Activated CD8-positive, alpha-beta memory T cell treated with anti-CD3 and anti-CD28 coated beads, Interleukin-2, amount 50 U/mL, for 24 hours (primary cell): ENCODE measurements around the gene NPC1.
"Not testable (repeated sequence)": the region's sequence is repeated elsewhere in the genome, so short reads cannot be mapped to it uniquely, and the experiment has no call there.

Source experiments
- DNase-seq: peaks from one replicate; pipeline ENCODE4 v3.0.0-alpha.2; 2020; ENCODE audit errors: extremely low read depth

NPC1 gene

DNA sequence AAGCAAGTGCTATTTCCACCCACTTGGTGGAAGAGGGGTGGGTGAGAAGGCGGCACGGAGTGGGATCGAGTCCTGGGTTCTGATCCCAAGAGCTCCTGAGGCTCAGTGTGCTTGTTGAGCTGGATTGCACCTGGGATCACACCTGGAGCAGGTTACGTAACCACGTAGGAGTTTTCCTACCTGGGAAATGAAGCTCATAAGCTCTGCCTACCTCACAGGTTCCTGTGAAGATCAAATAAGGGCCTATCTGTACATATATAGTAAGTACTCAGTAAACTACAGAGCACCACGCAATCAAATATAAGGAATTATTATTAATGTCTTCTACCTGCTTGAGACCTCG is 11.0 kb downstream of the NPC1 start:
- DNase-seq = no peak

DNA sequence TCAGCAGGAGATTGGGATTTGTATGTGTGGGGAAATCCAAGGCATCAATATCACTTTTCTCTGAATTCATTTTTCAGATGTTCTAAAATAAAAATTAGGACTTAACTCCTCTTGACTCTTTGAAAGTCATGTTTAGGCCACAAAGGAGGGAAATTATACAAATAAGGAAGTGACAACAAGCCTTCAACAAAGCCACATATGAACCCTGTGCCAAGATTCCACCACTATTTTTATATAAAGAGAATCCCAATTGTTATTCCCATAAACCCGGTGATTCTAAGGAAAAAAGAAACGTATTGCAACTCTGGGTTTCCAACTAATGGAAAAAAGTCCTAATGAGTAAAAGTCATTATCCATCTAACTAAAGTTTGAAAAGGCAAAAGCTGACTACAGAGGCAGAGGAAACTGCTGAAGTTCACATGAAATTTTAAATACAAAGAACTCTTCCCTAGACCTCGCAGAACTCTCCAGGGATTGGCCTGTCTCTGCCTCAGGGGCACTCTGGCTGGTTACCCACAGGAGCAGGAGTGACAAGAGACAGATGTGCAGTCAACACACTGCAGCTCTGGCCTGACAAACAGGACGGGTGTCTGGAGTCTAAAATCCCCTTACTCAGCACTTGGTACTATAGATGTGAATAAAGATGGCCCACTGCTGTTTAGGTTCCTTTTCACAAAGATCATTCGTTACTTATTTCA is 11.5 kb downstream of the NPC1 start:
- DNase-seq = no peak

DNA sequence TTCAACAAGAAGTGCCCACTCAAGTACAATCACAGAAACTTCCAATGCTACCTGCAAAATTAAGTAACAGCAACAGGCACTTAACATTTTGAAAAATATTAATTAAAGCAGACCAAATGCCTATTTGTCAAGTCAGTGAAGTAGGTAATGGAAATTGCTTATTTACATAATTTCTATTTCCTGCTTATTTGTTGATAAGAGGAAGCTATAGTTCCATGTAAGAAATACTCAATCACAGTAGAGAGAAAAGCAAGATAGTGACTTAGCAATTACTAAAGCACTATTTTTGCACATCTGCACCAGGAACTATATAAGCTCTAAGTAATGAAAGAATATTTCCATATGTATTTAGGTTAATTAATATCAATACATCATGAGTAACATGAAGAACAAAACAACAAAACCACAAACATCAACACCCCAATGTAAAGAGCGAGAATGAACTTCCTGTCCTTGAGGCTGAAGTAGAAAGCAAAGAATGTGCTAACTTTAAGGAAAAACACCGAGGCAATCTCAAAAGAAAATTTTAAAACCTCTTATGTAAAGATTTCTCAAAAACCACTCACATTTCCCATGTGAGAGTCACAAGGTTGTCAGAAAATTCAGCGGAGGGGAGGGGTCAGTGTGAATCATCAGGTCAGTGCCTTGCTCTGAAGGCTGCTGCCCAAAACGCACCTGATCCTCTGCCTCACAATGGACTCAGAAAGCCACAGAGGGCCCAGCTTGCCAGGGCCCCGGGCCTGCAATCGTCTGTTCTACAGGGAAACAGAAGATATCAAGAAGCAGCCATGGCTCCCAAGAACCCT is 12.5 kb downstream of the NPC1 start:
- no peak for DNase-seq

DNA sequence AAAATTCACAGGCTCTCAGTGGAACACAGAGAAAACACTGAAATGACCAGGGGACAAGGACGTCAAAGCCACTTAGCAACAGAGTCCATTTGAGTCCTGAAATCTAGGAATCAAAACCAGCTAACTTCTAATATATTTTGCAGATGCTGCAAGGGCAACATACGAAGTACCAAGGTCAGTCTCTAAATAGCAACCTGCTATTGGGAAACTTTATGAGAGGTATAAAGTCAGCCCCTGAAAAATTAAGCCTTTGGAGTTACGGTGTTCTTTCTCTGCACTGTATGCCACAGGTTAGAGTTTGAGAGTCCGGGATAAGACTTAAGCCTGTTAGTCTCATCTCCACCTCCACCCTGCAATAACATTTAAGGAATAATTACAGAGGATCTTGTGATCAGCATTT is 13.3 kb downstream of the NPC1 start:
- DNase-seq = no peak

DNA sequence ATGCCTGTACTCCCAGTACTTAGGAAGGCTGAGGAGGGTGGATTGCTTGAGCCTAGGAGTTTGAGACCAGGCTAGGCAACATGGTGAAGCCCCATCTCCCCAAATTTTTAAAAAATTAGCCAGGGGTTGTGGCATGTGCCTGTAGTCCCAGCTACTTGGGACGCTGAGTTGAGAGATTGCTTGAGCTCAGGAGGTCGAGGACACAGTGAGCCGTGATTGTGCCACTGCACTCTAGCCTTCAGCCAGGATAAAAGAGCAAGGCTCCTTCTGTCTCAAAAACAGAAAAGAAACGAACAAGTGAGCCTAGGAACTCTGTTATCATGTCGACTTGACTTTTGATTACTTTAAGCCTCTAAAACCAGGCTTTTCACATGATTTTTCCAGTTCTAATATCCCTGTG is 13.7 kb downstream of the NPC1 start:
- no peak for DNase-seq

DNA sequence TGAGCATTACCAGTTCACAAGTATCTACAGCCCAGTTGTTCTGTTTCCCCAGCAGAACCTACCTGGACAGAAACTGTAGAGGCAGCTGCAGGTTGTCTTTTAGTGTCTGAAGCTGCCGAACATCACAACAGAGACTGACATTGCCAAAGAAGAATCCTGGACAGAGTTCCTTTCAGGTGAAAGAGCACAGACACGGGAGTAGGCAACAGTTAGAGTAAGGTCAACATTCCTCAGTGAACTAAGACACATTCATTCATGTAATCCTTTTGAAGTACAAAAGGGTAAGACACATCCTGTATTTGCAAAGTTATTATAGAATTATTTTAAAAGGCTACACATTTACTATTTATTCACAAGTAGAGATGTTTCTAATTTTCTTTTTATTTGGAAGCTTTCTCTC is 14.3 kb downstream of the NPC1 start:
- no peak for DNase-seq

DNA sequence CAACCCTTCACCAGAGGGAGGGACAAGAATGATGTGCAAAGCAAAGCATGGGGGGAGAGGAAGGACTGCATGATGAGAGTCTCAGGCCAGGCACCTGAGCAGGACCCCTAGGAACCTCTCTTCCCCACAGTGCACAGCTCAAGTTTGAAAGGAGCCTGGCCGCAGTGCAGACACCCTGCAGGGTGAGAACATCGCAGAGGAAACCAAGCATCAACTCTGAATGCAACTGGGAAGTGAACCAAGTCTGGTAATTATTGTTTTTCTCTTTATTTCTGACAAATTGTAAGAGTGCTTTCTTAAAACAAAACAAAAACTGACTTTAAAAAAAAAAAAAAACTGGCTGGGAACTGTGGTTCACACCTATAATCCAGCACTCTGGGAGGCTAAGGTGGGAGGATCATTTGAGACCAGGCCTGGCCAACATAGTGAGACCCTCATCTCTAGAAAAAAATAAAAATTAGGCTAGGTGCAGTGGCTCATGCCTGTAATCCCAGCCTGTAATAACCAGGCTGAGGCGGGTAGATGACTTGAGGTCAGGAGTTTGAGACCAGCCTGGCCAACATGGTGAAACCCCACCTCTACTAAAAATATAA is 15.3 kb downstream of the NPC1 start:
- DNase-seq = no peak

DNA sequence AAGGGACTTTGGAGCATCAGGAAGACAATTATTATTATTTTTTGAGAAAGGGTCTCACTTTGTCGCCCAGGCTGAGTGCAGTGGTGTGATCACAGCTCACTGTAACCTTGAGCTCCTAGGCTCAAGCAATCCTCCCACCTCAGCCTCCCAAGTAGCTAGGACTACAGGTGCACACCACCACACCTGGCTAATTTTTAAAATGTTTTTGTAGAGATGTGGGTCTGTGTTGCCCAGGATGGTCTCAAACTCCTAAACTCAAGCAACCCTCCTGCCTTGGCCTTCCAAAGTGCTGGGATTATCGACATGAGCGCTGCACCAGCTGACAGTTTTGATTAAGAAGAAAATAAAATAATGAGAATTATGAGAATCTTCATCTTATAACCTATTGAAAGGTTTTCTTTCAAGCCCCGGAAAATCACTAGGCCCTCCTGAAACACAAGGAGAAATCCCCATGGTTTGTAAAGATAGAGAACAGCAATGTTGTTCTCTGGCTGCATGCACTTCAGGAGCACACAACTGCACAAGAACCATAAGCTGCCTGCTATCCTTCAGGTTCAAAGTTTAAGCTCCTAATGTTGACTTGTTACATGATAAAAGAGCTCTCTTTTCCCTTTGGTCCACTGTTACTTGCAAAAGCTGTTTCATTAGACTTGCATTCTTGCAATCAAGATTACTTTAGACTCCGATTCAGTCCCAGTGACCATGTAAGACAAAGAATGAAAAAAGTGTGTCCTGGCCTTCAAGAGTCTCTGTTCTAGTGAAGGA is 16.8 kb downstream of the NPC1 start:
- no peak for DNase-seq

DNA sequence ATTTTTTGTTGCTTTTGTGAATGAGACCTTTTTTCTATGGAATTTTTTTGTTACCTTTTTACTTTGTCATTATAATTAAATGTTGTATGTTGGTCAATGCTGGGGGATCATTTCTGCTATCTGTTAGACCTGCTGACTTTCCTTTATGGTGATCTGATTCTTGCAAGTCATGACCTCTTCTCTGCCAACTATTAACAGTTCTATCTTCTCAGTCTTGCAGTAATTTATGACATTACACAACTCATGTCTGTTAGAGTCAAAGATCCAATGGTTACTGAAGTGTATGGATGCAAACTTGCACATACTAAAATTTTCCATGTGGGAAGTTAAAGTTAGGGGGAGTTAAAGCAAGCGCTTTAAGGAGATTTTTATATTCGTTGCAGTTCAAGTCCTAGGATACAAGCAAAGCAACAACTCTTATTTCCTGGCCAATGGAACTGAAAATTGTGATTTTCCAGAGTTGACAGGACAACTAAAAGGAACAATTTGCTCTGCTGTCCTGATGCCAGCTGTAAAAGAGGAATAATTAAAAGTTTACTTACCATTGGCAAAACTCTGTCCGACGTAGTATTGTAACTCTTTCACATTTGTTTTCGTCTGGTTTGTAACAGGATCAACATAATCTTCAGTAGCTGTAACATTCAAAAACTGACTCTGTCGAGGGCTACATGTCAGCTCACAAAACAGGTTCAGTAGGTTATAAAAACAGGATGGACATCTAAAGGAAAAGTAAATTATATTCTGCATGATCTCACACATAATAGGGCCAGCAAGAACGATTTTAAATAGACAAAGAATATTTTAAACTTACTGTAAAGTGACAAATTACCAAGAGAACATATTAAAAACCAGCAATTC is 17.8 kb downstream of the NPC1 start:
- no peak for DNase-seq

DNA sequence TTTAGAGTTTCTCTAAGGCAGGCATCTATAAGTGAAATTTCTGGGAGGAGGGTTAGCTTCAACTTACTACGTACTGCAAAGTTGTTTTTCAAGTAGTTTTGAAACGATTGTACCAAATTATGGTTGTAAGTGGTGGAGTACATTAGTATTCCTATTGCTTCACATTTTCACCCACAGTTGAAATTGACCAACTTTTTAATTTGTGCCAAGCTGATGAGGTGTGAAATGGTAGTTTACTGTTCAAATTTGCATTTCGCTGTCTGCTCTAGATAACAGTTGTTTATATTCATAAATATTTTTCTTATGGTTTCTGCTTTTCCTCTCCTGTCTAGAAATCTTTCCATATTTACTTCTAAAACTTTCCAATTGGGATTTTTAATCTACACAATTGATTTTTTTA is 18.6 kb downstream of the NPC1 start:
- DNase-seq = no peak

DNA sequence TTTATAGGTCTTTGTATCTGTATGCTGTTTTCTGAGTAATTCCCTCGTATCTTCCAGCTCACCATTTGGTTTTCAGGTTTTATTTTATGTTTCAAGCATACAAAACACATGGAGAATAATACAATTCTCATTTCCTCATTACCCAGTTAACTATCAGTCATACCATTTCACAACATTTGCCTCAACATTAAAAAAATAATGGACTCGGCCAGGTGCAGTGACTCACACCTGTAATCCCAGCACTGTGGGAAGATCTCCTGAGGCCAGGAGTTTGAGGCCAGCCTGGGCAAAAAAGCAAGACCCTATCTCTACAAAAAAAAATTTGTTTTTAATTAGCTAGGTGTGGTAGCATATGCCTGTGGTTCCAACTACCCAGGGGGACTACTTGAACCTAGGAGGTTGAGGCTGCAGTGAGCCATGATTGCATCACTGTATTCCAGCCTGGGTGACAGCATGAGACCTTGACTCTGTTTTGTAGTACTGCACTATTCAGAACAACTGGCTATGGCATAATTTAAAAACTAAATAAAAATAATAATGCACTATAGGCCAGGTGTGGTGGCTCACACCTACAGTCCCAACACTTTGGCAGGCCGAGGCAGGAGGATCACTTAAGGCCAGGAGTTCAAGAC is 20.3 kb downstream of the NPC1 start:
- no peak for DNase-seq

DNA sequence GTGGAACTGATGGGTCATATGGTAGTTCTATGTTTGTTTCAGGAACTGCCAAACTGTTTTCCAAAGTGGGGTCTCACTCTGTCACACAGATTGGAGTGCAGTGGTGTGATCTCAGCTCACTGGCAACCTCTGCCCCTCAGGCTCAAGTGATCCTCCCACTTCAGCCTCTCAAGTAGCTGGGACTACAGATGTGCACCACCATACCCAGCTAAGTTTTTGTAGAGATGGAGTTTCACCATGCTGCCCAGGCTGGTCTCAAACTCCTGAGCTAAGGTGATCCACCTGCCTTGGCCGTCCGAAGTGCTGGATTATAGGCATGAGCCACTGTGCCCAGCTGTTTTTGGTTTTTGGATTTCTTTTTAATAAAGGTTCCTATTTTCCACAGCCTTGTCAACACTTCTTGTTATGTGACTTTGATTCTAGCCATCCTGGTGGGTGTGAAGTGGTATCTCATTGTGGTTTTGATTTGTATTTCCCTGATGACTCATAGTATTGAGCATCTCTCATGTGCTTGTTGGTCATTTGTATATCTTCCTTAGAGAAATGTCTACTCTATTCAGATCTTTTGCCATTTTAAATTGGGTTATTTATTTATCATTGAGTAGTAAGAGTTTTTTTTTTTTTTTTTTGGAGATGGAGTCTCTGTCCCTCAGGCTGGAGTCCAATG is 22.8 kb downstream of the NPC1 start:
- no peak for DNase-seq

DNA sequence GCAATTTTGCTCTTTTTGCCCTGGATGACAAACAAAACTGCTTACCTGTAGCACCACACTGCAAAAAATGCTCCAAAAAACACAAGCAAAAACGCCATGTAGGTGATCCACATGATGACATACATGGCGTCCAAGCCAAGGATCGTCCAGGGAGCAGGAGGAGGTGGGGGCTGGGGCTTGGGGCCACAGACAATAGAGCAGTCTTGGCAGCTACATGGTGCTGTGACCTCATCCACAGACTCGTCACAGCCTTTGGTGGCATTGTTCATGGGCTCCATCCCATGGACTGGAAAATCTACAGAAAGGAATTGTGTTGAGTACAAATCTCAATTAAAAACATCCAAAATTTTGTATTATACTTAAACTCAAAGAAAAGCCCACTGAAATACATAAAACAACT is 26.1 kb downstream of the NPC1 start:
- no peak for DNase-seq

DNA sequence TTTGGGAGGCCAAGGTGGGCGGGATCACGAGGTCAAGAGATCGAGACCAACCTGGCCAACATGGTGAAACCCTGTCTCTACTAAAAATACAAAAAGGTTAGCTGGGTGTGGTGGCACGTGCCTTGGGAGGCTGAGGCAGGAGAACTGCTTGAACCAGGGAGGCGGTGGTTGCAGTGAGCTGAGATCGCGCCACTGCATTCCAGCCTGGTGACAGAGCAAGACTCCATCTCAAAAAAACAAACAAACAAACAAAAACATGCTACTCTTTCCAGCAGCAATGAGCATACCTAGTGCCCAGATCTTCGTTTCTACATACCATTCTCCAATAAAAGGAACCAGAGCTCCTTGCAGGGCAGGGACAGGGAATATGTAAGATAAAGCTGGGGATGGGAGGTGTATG is 28.8 kb downstream of the NPC1 start:
- not testable (repeated sequence) for DNase-seq

DNA sequence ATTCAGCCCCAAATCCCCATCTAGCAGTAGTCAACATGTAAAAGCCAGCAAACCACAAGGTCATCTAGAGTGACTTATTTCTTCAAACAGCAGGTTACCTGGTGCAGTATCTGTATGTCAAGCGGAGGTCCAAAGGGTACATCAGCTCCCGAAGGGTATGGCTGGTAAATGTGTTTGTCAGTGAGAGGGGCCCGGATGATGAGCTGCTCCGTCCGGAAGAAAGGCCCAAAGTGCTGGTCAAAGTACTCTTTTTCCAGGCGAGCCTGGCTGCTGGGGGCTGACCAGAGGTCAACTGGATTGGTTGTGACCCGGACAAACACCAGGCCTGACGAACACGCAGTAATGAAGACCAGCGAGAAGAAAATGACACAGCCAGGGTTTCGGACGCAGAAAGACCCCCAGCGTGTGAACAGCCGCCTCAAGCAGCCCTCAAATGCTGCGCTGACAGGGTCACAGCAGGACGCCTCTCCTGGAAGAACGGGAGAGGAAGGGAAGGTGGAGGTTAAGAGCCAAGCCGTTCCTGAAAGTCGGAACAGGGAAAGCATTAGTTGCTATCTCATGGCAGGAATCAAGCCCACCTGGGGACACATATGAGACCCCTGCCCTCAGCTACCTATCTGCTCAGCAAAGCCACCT is 30.0 kb downstream of the NPC1 start:
- no peak for DNase-seq

DNA sequence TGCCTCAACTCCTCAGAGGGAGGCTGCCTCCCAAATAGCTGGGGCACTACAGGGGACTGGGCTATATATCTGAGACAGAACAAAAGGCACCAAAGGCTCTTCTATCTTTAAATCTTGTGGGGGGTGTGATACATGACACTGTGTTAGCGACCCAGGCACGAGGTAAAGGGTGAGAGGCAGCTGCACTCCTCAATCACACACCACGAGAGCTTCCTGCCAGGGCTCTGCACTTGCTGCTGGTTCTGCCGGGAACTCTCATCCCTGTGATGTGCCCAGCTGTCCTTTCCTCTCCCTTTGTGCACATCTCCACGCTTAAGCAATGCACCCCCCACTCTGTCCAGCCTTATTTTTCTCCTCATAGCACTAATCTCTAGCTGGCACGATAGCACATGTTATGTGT is 32.4 kb downstream of the NPC1 start:
- DNase-seq = no peak

DNA sequence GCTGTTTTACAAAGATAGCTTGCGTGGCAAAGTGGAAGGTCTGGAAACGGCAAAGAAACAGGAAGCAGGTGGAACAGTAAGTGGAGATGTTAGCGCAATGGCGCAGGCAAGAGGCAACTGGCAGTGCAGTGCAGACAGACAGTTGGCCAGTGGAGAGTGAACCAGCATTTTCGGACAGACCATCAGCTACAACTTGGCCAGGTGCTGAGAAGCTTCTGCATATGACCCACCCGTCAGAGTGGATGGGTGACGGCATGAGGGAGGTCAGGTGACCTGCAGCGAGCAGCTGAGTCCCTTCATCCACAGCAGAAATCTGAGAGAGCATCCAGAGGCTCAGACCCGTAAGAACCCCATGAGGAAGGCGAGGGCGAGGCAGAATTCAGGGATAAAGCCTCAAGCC is 33.8 kb downstream of the NPC1 start:
- no peak for DNase-seq

DNA sequence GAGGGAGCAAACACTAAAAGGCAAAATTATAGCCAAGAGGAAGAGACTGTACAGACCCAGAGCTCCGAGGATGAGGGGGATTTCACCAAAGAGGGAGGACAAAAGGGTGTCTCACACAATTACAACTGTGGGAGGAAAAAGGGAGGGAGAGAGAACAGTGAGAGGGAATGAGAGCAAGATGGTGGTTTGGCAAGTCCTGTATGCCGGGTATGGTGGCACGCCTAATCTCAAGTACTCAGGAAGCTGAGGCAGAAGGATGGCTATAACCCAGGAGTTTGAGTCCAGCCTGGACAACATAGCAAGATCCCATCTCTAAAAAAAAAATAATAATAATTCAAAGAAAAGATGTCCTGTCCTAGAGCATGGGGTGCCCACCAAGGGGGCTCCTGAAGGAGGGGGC is 34.3 kb downstream of the NPC1 start:
- DNase-seq = no peak

DNA sequence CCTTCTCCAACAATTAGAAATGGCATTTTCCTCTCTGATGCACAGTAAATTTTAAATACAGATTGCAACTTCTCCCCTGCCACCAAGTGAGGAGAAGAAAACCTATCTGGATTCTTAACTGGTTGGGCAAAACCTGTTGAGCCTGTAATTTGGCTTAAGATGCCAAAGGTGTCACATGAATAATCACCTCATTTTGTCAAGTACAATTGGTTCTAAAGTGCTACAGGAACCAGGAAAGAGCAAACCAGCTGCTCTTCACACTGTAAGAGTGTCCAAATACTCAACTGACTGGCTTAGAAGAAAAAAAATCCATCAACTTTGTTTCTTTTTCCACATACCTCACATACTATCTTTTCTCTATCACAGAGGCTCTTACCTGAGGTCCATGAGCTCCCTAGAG is 35.4 kb downstream of the NPC1 start:
- no peak for DNase-seq

DNA sequence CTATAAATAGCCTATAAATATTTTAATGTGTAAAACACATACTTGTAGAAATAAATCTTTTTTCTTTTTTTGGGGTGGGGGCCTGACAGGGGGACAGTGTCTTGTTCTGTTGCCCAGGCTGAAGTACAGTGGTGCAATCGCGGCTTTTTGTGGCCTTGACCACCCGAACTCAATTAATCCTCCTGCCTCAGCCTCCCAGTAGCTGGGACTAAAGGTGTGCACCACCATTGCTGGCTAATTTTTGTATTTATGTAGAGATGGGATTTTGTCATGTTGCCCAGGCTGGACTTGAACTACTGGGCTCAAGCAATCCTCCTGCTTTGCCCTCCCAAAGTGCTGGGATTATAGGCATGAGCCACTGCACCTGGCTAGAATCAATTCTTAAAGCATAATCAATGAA is 37.6 kb downstream of the NPC1 start:
- no peak for DNase-seq
